K562 (cell line): ENCODE data around the gene CATSPER1. TPM values are rescaled to one million over a fixed set of nuclear protein-coding genes. Genes with fewer than 3 reads are reported as not detected.

Experiments used
- BCL6 ChIP-seq: fragments of 250-450 bp; sonication (Bioruptor Pico); IDR thresholded peaks from 2 replicates; pipeline ENCODE4 v1.4.0; 2020
- CHCHD3 ChIP-seq: fragments of 250-450 bp; sonication (Bioruptor Pico); IDR thresholded peaks from 2 replicates; pipeline ENCODE4 v2.1.2; 2022; ENCODE audit warnings: mild to moderate bottlenecking
- DMBX1 ChIP-seq: fragments of 250-450 bp; sonication (Bioruptor Pico); IDR thresholded peaks from 2 replicates; pipeline ENCODE4 v1.8.0; 2022; ENCODE audit warnings: inconsistent platforms, mild to moderate bottlenecking, moderate library complexity, borderline replicate concordance
- EZH2 ChIP-seq: IDR thresholded peaks from 2 replicates; pipeline ENCODE4 v1.6.1; 2012; ENCODE audit warnings: low read depth, mild to moderate bottlenecking, inconsistent platforms, low read length, borderline replicate concordance
- HCFC1 ChIP-seq: IDR thresholded peaks from 2 replicates; pipeline ENCODE4 v1.6.1; 2012; ENCODE audit warnings: low read depth, low read length, improper control_type of control experiment
- HOMEZ ChIP-seq: fragments of 250-450 bp; sonication (Bioruptor Pico); IDR thresholded peaks from 2 replicates; pipeline ENCODE4 v1.4.0; 2020; ENCODE audit warnings: mild to moderate bottlenecking, moderate library complexity
- MTA3 ChIP-seq: fragments of 450-650 bp; formaldehyde crosslinking; IDR thresholded peaks from 2 replicates; pipeline ENCODE4 v1.6.1; 2017; ENCODE audit warnings: mild to moderate bottlenecking, borderline replicate concordance
- POLR2H ChIP-seq: IDR thresholded peaks from 2 replicates; pipeline ENCODE4 v1.6.1; 2016; ENCODE audit warnings: missing genetic modification characterization, low read depth, mild to moderate bottlenecking, control low read depth, missing compliant biosample characterization, moderate library complexity
- PREB ChIP-seq: sonication (generic); formaldehyde crosslinking; IDR thresholded peaks from 2 replicates; pipeline ENCODE4 v1.8.1; 2023; ENCODE audit warnings: mild to moderate bottlenecking, missing genetic modification reagents
- SREBF2 ChIP-seq: sonication (generic); formaldehyde crosslinking; IDR thresholded peaks from 2 replicates; pipeline ENCODE4 v1.4.0; 2020; ENCODE audit warnings: mild to moderate bottlenecking, missing genetic modification reagents
- TAF9B ChIP-seq: fragments of 450-650 bp; IDR thresholded peaks from 2 replicates; pipeline ENCODE4 v1.6.1; 2018; ENCODE audit warnings: mild to moderate bottlenecking; ENCODE audit not compliant: partially characterized antibody
- TSHZ1 ChIP-seq: fragments of 250-450 bp; sonication (Bioruptor Pico); IDR thresholded peaks from 2 replicates; pipeline ENCODE4 v1.4.0; 2020; ENCODE audit warnings: mild to moderate bottlenecking, moderate library complexity
- USF2 ChIP-seq: sonication (generic); formaldehyde crosslinking; IDR thresholded peaks from 2 replicates; pipeline ENCODE4 v1.5.0; 2020; ENCODE audit warnings: missing genetic modification reagents
- polyA plus RNA-seq, 8 experiments: library from polyadenylated mRNA; depleted of rRNA in 4 of 8; stranded (reverse) in 5 of 8; unstranded in 3 of 8; fragments of >200 nt; fragmentation: Nextera tagmentation in 2 of 8; fragmentation: Illumina TruSeq in 1 of 8; extraction: Ambion mirVana in 2 of 8; extraction: Trizol in 1 of 8; gene quantifications; 2 replicates each; pipeline versions ENCODE4 v1.2.1 to v1.2.3, GENCODE V29; 2011 to 2014; ENCODE audit warnings: inconsistent platforms in 1 of 8, missing spikeins in 1 of 8
- total RNA-seq, 7 experiments: library from RNA; depleted of rRNA in 6 of 7; stranded (reverse); fragments of >200 nt in 6 of 7; fragmentation: Illumina TruSeq in 2 of 7; extraction: Trizol in 2 of 7; gene quantifications; 2 replicates each; pipeline versions ENCODE4 v1.2.1 to v1.2.3, GENCODE V29; 2011 to 2021; ENCODE audit warnings: low replicate concordance in 1 of 7

CATSPER1 gene
- total and polyA plus RNA-seq, 9 of the 15 experiments (the other 6 are each of a cell fraction or from before 2014, with no cell fraction given): 0.21 to 3.3 (median 0.76) TPM

- peak; percentile 90 for TF ChIP-seq MTA3
- no peak for TF ChIP-seq DMBX1 (CRISPR knock-in tag)
- TF ChIP-seq POLR2H (tag): peak; percentile 74
- no peak for TF ChIP-seq EZH2
- TF ChIP-seq BCL6 (CRISPR knock-in tag): no peak
- peak; percentile 35; the same call in 1 of the 2 replicates for TF ChIP-seq CHCHD3 (CRISPR knock-in tag)
- TF ChIP-seq HCFC1: peak; percentile 91
- TF ChIP-seq TAF9B: peak; percentile 98
- TF ChIP-seq HOMEZ (CRISPR knock-in tag): no peak
- TF ChIP-seq PREB (CRISPR knock-in tag): no peak
- TF ChIP-seq SREBF2 (CRISPR knock-in tag): no peak
- no peak for TF ChIP-seq USF2 (CRISPR knock-in tag)
- TF ChIP-seq TSHZ1 (CRISPR knock-in tag): no peak
Observed at GRCh38 chr11:66001942-66002647, 24.2 kb downstream of the CATSPER1 start, which contains the start of the genes BANF1 and EIF1AD (continued).
